ENCODE data around the gene POC1B.

GRCh38 chr12:89401433-89402058 lies 124.3 kb downstream of the POC1B start:
- TF ChIP-seq, protein P1, sequence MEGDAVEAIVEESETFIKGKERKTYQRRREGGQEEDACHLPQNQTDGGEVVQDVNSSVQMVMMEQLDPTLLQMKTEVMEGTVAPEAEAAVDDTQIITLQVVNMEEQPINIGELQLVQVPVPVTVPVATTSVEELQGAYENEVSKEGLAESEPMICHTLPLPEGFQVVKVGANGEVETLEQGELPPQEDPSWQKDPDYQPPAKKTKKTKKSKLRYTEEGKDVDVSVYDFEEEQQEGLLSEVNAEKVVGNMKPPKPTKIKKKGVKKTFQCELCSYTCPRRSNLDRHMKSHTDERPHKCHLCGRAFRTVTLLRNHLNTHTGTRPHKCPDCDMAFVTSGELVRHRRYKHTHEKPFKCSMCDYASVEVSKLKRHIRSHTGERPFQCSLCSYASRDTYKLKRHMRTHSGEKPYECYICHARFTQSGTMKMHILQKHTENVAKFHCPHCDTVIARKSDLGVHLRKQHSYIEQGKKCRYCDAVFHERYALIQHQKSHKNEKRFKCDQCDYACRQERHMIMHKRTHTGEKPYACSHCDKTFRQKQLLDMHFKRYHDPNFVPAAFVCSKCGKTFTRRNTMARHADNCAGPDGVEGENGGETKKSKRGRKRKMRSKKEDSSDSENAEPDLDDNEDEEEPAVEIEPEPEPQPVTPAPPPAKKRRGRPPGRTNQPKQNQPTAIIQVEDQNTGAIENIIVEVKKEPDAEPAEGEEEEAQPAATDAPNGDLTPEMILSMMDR (IDR thresholded peaks at IDR 0.05), result no peak
- TF ChIP-seq EZH2 (IDR thresholded peaks at IDR 0.05) (no peak), EZH2phosphoT487 (IDR thresholded peaks at IDR 0.05) (no peak)
